ENCODE measurements around the gene FAM210B.

FAM210B gene

DNA sequence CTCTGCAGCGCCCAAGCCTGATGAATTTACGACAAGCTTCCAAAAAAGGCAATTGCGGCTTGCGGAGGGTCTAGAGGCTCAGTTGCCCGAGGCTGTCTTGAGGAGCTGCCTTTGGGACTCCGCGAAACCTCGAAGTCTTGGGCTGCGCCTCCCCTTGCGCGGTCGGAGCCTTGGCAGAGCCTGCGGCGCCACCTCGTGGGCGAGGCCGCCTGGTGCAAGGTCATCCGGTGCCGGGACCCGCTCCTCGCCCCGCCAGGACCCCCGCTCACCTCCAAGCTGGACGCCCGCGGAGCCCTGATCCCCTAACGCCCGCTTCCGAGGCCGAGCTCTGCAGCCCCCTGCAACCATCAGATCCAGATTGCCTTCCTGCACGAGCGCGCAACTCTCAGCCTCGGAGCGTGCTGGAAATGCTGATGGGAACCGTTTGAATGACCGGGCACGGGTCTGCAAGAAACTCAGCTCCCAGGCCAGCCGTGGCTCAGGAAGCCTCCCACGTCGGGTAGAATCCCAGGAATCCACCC lies 14.9 kb upstream of the FAM210B start:
- peak; percentile 95 for ATAC-seq
- TF ChIP-seq GLIS3 (CRISPR knock-in tag; IDR thresholded peaks at IDR 0.05) (no peak), BACH2 (CRISPR knock-in tag; IDR thresholded peaks at IDR 0.05; ENCODE audit: borderline replicate concordance) (no peak), ISL1 (CRISPR knock-in tag; IDR thresholded peaks at IDR 0.05) (no peak), ZNF70 (CRISPR knock-in tag; IDR thresholded peaks at IDR 0.05) (no peak)
- TF ChIP-seq, protein P1, sequence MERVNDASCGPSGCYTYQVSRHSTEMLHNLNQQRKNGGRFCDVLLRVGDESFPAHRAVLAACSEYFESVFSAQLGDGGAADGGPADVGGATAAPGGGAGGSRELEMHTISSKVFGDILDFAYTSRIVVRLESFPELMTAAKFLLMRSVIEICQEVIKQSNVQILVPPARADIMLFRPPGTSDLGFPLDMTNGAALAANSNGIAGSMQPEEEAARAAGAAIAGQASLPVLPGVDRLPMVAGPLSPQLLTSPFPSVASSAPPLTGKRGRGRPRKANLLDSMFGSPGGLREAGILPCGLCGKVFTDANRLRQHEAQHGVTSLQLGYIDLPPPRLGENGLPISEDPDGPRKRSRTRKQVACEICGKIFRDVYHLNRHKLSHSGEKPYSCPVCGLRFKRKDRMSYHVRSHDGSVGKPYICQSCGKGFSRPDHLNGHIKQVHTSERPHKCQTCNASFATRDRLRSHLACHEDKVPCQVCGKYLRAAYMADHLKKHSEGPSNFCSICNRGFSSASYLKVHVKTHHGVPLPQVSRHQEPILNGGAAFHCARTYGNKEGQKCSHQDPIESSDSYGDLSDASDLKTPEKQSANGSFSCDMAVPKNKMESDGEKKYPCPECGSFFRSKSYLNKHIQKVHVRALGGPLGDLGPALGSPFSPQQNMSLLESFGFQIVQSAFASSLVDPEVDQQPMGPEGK (CRISPR knock-in tag; IDR thresholded peaks at IDR 0.05; ENCODE audit: borderline replicate concordance) = no peak
- TF ChIP-seq, protein P2, sequence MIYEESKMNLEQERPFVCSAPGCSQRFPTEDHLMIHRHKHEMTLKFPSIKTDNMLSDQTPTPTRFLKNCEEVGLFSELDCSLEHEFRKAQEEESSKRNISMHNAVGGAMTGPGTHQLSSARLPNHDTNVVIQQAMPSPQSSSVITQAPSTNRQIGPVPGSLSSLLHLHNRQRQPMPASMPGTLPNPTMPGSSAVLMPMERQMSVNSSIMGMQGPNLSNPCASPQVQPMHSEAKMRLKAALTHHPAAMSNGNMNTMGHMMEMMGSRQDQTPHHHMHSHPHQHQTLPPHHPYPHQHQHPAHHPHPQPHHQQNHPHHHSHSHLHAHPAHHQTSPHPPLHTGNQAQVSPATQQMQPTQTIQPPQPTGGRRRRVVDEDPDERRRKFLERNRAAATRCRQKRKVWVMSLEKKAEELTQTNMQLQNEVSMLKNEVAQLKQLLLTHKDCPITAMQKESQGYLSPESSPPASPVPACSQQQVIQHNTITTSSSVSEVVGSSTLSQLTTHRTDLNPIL (CRISPR knock-in tag; IDR thresholded peaks at IDR 0.05; ENCODE audit: low read depth) = no peak

DNA sequence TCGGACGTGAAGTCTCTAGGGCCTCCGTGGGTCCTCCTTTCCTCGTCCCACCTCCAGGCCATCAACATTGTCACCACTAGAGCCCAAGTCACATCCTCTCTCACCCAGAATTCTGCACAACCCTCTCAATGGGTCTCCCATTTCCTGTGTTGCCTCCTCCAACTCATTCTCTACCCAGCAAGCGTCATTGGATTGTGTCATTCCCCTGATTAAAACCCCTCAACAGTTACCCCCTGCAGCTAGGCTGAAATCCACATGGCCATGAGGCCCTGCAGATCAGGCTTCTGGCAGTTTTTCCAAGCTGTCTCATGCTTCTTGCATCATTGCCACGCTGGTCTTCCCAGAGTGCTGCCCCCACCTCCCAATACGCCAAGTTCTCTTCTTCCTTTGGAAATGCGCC lies 12.9 kb upstream of the FAM210B start:
- TF ChIP-seq ISL1 (CRISPR knock-in tag; IDR thresholded peaks at IDR 0.05) = no peak
- TF ChIP-seq ZNF70 (CRISPR knock-in tag; IDR thresholded peaks at IDR 0.05) = no peak
- no peak for TF ChIP-seq ARNTL (CRISPR knock-in tag; IDR thresholded peaks at IDR 0.05; ENCODE audit: borderline replicate concordance, low read depth)
- TF ChIP-seq, protein P1 (CRISPR knock-in tag; IDR thresholded peaks at IDR 0.05; ENCODE audit: borderline replicate concordance) = no peak
- TF ChIP-seq, protein P2 (CRISPR knock-in tag; IDR thresholded peaks at IDR 0.05; ENCODE audit: low read depth) = no peak
- no peak for TF ChIP-seq ZC3H10 (CRISPR knock-in tag; IDR thresholded peaks at IDR 0.05)
- TF ChIP-seq GLIS3 (CRISPR knock-in tag; IDR thresholded peaks at IDR 0.05) = no peak
- TF ChIP-seq SNAI2 (CRISPR knock-in tag; IDR thresholded peaks at IDR 0.05) = no peak
- TF ChIP-seq PPARA (CRISPR knock-in tag; IDR thresholded peaks at IDR 0.05; ENCODE audit: borderline replicate concordance) = no peak
- no peak for TF ChIP-seq TOX (CRISPR knock-in tag; IDR thresholded peaks at IDR 0.05; ENCODE audit: borderline replicate concordance)
- TF ChIP-seq ZFP30 (CRISPR knock-in tag; IDR thresholded peaks at IDR 0.05) = no peak
- TF ChIP-seq OSR1 (CRISPR knock-in tag; IDR thresholded peaks at IDR 0.05) = no peak
- ATAC-seq = no peak

DNA sequence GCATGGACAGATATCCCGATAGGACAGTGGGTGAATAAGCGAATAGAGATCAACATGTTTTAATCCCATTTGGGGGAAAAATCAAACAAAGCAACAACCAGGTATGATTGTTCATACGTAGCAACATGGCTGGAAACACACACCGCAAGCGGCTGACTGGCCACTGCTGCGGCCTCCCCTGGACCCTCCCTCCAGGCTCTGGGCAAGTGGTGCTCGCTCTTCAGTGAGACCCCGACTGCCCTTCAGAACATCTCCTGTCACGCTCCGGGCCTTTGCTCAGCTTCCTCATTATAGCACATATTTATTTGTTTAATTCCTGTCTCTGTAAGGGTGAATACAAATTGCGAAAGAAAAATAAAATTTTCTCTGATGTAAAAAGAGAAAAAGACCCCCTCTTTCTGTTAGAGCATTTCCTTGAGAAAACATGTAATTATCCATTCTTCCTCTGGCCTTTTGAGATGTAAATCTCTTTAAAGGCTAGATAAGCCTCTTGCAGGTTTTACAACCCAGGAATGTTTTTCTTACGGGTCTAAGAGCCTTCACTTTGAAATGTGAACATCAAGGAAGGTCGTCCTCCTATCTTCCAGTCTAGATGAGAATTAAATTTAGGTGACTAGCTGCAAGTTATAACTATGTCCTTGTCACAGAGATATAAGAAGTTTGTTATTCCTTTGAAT lies 11.0 kb upstream of the FAM210B start:
- no peak for ATAC-seq
- no peak for TF ChIP-seq PPARA (CRISPR knock-in tag; IDR thresholded peaks at IDR 0.05; ENCODE audit: borderline replicate concordance)
- TF ChIP-seq, protein P2 (CRISPR knock-in tag; IDR thresholded peaks at IDR 0.05; ENCODE audit: low read depth) = no peak
- TF ChIP-seq ZFP3 (CRISPR knock-in tag; IDR thresholded peaks at IDR 0.05) = no peak
- TF ChIP-seq ARNTL (CRISPR knock-in tag; IDR thresholded peaks at IDR 0.05; ENCODE audit: borderline replicate concordance, low read depth) = no peak
- no peak for TF ChIP-seq SNAI2 (CRISPR knock-in tag; IDR thresholded peaks at IDR 0.05)
- TF ChIP-seq GLIS3 (CRISPR knock-in tag; IDR thresholded peaks at IDR 0.05) = no peak

DNA sequence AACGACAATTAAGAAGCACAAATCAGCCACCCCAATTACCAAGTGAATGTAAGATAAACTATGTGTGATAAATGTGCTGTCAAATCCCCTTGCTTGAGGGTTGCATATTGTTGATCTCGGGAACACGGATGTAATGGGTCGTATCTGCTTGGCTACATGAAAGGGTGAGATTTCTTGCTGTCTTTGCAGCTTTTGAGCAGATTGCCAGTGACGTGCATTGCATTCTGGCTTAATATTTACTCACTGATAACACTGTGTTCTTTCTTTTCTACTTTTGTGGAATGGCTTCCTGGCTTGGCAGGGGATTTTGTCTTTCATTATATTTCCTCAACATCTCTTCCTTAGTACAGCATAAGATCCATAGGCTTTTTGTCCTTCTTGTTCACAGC lies 10.5 kb upstream of the FAM210B start:
- no peak for ATAC-seq
- TF ChIP-seq SNAI2 (CRISPR knock-in tag; IDR thresholded peaks at IDR 0.05) (no peak), ISL1 (CRISPR knock-in tag; IDR thresholded peaks at IDR 0.05) (no peak), OSR1 (CRISPR knock-in tag; IDR thresholded peaks at IDR 0.05) (no peak), ZC3H10 (CRISPR knock-in tag; IDR thresholded peaks at IDR 0.05) (no peak), ESRRG (CRISPR knock-in tag; IDR thresholded peaks at IDR 0.05) (no peak), ZNF565 (CRISPR knock-in tag; conservative IDR thresholded peaks at IDR 0.05; ENCODE audit: low read depth) (no peak), ZNF8 (CRISPR knock-in tag; IDR thresholded peaks at IDR 0.05) (no peak), ZNF70 (CRISPR knock-in tag; IDR thresholded peaks at IDR 0.05) (no peak), BACH2 (CRISPR knock-in tag; IDR thresholded peaks at IDR 0.05; ENCODE audit: borderline replicate concordance) (no peak), ZFP30 (CRISPR knock-in tag; IDR thresholded peaks at IDR 0.05) (no peak), ARNTL (CRISPR knock-in tag; IDR thresholded peaks at IDR 0.05; ENCODE audit: borderline replicate concordance, low read depth) (no peak), RARB (CRISPR knock-in tag; IDR thresholded peaks at IDR 0.05) (no peak)
- TF ChIP-seq, protein P3, sequence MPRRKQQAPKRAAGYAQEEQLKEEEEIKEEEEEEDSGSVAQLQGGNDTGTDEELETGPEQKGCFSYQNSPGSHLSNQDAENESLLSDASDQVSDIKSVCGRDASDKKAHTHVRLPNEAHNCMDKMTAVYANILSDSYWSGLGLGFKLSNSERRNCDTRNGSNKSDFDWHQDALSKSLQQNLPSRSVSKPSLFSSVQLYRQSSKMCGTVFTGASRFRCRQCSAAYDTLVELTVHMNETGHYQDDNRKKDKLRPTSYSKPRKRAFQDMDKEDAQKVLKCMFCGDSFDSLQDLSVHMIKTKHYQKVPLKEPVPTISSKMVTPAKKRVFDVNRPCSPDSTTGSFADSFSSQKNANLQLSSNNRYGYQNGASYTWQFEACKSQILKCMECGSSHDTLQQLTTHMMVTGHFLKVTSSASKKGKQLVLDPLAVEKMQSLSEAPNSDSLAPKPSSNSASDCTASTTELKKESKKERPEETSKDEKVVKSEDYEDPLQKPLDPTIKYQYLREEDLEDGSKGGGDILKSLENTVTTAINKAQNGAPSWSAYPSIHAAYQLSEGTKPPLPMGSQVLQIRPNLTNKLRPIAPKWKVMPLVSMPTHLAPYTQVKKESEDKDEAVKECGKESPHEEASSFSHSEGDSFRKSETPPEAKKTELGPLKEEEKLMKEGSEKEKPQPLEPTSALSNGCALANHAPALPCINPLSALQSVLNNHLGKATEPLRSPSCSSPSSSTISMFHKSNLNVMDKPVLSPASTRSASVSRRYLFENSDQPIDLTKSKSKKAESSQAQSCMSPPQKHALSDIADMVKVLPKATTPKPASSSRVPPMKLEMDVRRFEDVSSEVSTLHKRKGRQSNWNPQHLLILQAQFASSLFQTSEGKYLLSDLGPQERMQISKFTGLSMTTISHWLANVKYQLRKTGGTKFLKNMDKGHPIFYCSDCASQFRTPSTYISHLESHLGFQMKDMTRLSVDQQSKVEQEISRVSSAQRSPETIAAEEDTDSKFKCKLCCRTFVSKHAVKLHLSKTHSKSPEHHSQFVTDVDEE (CRISPR knock-in tag; IDR thresholded peaks at IDR 0.05) = no peak
- TF ChIP-seq, protein P2 (CRISPR knock-in tag; IDR thresholded peaks at IDR 0.05; ENCODE audit: low read depth) = no peak
